DND-41 (cell line): Measurements from ENCODE around the gene TRIM46.

Source experiments
- ATAC-seq: fragments of 200-7000 bp; cut with Tn5 transposase; 3 replicates; pipeline ENCODE4 v1.9.1; 2021; ENCODE audit warnings: low read depth; ENCODE audit not compliant: insufficient read depth
- DNase-seq: peaks from one replicate; pipeline ENCODE4 v3.0.0-alpha.2; 2020
- H2AFZ ChIP-seq: 2 replicates; pipeline ENCODE4 v1.6.0; 2012; ENCODE audit warnings: low read depth, low read length
- H3K27ac ChIP-seq: 2 replicates; pipeline ENCODE4 v1.5.1; 2012; ENCODE audit warnings: low read length, inconsistent platforms
- H3K27me3 ChIP-seq: fragments of 200-600 bp; sonication (generic); 2 replicates; pipeline ENCODE4 v1.6.0; 2012; ENCODE audit warnings: low read length, mild to moderate bottlenecking, inconsistent platforms; ENCODE audit not compliant: insufficient read depth, poor library complexity
- H3K36me3 ChIP-seq: 2 replicates; pipeline ENCODE4 v1.5.1; 2012; ENCODE audit warnings: low read length, inconsistent platforms; ENCODE audit not compliant: insufficient read depth
- H3K4me1 ChIP-seq: 2 replicates; pipeline ENCODE4 v1.5.1; 2012; ENCODE audit warnings: mild to moderate bottlenecking, low read length; ENCODE audit not compliant: insufficient read depth
- H3K4me2 ChIP-seq: 2 replicates; pipeline ENCODE4 v1.6.0; 2012; ENCODE audit warnings: mild to moderate bottlenecking, moderate library complexity, low read length, inconsistent platforms; ENCODE audit not compliant: insufficient read depth
- H3K4me3 ChIP-seq, 2 experiments: fragments of 200-600 bp in 1 of 2; shearing (Covaris generic) in 1 of 2; 2 replicates each; pipeline ENCODE4 v1.5.1; 2012 to 2016; ENCODE audit warnings: inconsistent platforms in 2 of 2, low read length in 2 of 2, mild to moderate bottlenecking in 2 of 2, low read depth in 1 of 2, moderate library complexity in 1 of 2
- H3K79me2 ChIP-seq: 2 replicates; pipeline ENCODE4 v1.6.0; 2012; ENCODE audit warnings: low read length, inconsistent platforms; ENCODE audit not compliant: insufficient read depth
- H3K9ac ChIP-seq: 2 replicates; pipeline ENCODE4 v1.6.0; 2012; ENCODE audit warnings: low read depth, mild to moderate bottlenecking, inconsistent platforms, low read length, moderate library complexity
- H3K9me3 ChIP-seq: 2 replicates; pipeline ENCODE4 v1.5.1; 2012; ENCODE audit warnings: low read length, moderate library complexity, mild to moderate bottlenecking, inconsistent platforms; ENCODE audit not compliant: insufficient read depth, severe bottlenecking
- H4K20me1 ChIP-seq: 2 replicates; pipeline ENCODE4 v1.6.0; 2012; ENCODE audit warnings: low read length; ENCODE audit not compliant: insufficient read depth
- EZH2 ChIP-seq: IDR thresholded peaks from 3 replicates; pipeline ENCODE4 v1.6.1; 2012; ENCODE audit warnings: borderline replicate concordance, low read depth, mild to moderate bottlenecking, moderate library complexity, low read length, inconsistent platforms; ENCODE audit not compliant: severe bottlenecking
- TF ChIP-seq, protein P1 (sequence below): IDR thresholded peaks from 2 replicates; pipeline ENCODE4 v1.5.1; 2012; ENCODE audit warnings: borderline replicate concordance, low read length, moderate library complexity, mild to moderate bottlenecking; ENCODE audit not compliant: poor library complexity, severe bottlenecking; ENCODE audit errors: extremely low read depth

TRIM46 gene

DNA sequence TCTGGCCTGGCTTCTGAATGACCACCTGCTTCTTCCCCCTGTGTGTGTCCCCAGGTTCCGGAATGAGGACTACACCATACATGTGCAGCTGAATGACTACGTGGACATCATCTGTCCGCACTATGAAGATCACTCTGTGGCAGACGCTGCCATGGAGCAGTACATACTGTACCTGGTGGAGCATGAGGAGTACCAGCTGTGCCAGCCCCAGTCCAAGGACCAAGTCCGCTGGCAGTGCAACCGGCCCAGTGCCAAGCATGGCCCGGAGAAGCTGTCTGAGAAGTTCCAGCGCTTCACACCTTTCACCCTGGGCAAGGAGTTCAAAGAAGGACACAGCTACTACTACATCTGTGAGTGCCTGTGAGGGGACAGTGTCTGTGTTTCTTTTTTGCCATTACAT, 42.4 kb upstream of the TRIM46 start:
- Histone ChIP-seq H3K9ac (no peak overlapping the region), H3K27me3 (peaks cover 30% of the 10 kb centered on the region)

DNA sequence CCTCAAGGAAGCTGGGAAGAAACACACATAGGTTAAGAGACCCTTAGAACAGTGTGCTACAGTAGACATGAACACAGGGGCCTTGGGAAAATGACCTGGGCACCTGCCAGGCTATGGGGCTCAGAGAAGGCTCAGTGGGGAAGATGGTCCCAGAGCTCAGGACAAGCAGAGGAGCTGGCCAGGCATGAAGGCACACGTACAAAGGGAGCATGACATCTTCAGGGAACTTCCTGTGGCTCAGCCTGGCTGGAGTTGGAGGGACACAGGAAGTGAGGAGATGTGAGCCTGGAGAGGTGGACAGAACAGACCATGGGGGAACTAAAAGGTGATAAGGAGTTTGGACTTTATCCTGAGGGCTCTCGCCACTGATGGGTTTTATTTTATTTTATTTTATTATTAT, 41.8 kb upstream of the TRIM46 start:
- Histone ChIP-seq H3K4me1 (peaks cover 44% of the 10 kb centered on the region), H2AFZ (no peak overlapping the region), H3K79me2 (peaks cover 7% of the 10 kb centered on the region), H3K9ac (no peak overlapping the region), H3K36me3 (no peaks in the 10 kb centered on the region), H3K9me3 (no peaks in the 10 kb centered on the region), H3K4me3 (no peak overlapping the region), H4K20me1 (0 out of 2 replicates have a peak, but pooled peaks cover 2% of the 10 kb centered on the region), H3K27me3 (peaks cover 24% of the 10 kb centered on the region), H3K27ac (no peak overlapping the region), H3K4me2 (no peak overlapping the region)
- ATAC-seq (no peak), DNase-seq (no peak)
- no peak for TF ChIP-seq EZH2
- TF ChIP-seq, protein P1, sequence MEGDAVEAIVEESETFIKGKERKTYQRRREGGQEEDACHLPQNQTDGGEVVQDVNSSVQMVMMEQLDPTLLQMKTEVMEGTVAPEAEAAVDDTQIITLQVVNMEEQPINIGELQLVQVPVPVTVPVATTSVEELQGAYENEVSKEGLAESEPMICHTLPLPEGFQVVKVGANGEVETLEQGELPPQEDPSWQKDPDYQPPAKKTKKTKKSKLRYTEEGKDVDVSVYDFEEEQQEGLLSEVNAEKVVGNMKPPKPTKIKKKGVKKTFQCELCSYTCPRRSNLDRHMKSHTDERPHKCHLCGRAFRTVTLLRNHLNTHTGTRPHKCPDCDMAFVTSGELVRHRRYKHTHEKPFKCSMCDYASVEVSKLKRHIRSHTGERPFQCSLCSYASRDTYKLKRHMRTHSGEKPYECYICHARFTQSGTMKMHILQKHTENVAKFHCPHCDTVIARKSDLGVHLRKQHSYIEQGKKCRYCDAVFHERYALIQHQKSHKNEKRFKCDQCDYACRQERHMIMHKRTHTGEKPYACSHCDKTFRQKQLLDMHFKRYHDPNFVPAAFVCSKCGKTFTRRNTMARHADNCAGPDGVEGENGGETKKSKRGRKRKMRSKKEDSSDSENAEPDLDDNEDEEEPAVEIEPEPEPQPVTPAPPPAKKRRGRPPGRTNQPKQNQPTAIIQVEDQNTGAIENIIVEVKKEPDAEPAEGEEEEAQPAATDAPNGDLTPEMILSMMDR: no peak

More for the DNA sequence above, 42.4 kb upstream of the TRIM46 start:
- Histone ChIP-seq H3K4me3 (no peak overlapping the region), H4K20me1 (0 out of 2 replicates have a peak, but pooled peaks cover 2% of the 10 kb centered on the region), H3K27ac (no peak overlapping the region), H2AFZ (no peak overlapping the region), H3K36me3 (no peaks in the 10 kb centered on the region), H3K9me3 (no peaks in the 10 kb centered on the region), H3K4me1 (peaks cover 45% of the 10 kb centered on the region), H3K79me2 (peaks cover 7% of the 10 kb centered on the region), H3K4me2 (no peak overlapping the region)
- ATAC-seq (no peak), DNase-seq (no peak)
- TF ChIP-seq, protein P1: no peak
- TF ChIP-seq EZH2: no peak

DNA sequence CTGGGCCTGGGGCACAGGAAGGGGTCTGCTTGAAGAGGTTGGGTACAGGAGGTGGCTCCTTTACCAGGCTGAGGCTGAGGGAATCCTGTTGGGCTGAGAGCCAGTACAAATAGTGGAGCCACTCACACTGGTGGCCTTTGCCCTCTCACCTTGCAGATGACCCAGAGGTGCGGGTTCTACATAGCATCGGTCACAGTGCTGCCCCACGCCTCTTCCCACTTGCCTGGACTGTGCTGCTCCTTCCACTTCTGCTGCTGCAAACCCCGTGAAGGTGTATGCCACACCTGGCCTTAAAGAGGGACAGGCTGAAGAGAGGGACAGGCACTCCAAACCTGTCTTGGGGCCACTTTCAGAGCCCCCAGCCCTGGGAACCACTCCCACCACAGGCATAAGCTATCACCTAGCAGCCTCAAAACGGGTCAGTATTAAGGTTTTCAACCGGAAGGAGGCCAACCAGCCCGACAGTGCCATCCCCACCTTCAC, 39.8 kb upstream of the TRIM46 start:
- H3K36me3 ChIP-seq: peaks cover 12% of the 10 kb centered on the region
- peaks cover 22% of the 10 kb centered on the region for H3K79me2 ChIP-seq
- peaks cover 4% of the 10 kb centered on the region for H3K27me3 ChIP-seq
- no peak for DNase-seq
- H3K4me3 ChIP-seq: no peak overlapping the region
- TF ChIP-seq EZH2: no peak
- TF ChIP-seq, protein P1: no peak
- H3K9me3 ChIP-seq: no peaks in the 10 kb centered on the region
- no peak overlapping the region for H3K27ac ChIP-seq
- no peak for ATAC-seq
- peak overlapping the region; percentile 98; the same call in 1 of the 2 replicates for H3K4me2 ChIP-seq
- H3K4me1 ChIP-seq: peaks cover 43% of the 10 kb centered on the region
- H3K9ac ChIP-seq: 0 out of 2 replicates have a peak overlapping the region, but pooled peaks have one; percentile 83
- H2AFZ ChIP-seq: no peak overlapping the region
- peaks cover 7% of the 10 kb centered on the region; the same call in 1 of the 2 replicates for H4K20me1 ChIP-seq

DNA sequence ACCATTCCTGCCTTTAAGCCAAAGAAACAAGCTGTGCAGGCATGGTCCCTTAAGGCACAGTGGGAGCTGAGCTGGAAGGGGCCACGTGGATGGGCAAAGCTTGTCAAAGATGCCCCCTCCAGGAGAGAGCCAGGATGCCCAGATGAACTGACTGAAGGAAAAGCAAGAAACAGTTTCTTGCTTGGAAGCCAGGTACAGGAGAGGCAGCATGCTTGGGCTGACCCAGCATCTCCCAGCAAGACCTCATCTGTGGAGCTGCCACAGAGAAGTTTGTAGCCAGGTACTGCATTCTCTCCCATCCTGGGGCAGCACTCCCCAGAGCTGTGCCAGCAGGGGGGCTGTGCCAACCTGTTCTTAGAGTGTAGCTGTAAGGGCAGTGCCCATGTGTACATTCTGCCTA, 39.3 kb upstream of the TRIM46 start:
- DNase-seq (no peak), ATAC-seq (no peak)
- no peak for TF ChIP-seq EZH2
- TF ChIP-seq, protein P1: no peak
- Histone ChIP-seq H3K9me3 (no peaks in the 10 kb centered on the region), H3K4me1 (peaks cover 43% of the 10 kb centered on the region), H3K27ac (no peak overlapping the region), H2AFZ (no peak overlapping the region), H3K79me2 (peaks cover 27% of the 10 kb centered on the region), H3K36me3 (peaks cover 15% of the 10 kb centered on the region), H4K20me1 (peaks cover 7% of the 10 kb centered on the region; the same call in 1 of the 2 replicates), H3K27me3 (no peaks in the 10 kb centered on the region), H3K9ac (peak overlapping the region; percentile 83), H3K4me3 (peak overlapping the region in 1 of 2 experiments; percentile 12; a peak in 1 of 4 replicates), H3K4me2 (peak overlapping the region; percentile 98)
